ENCODE measurements around the gene HRAS. TPM values are rescaled to one million over a fixed set of nuclear protein-coding genes. Genes with fewer than 3 reads are reported as not detected.

The HRAS gene
- total and polyA plus RNA-seq, 2 of the 8 experiments (the other 6 are each of a cell fraction or from before 2014, with no cell fraction given), result 44.3 to 54.7 TPM

DNA sequence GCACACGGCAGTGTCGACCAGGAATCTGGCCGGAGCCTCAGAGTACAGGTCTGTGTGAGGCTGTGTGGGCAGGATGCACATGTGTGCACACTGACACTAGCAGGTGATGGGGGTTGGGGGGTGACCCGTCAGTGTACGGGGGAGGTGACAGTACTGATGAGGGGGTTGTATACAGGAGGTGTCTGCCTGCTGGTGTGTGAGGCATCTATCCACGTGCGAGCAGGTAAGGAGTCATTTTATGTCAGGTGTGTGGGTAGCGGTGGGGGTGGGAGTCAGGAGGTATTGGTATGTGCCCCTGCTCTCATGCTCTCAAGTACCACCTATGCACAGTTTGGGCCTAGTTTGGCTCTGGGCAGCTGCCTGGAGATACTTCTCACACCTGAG lies 36.4 kb upstream of the HRAS start:
- Histone ChIP-seq H3K4ac (replicated peaks; ENCODE audit: insufficient read length, low read depth, low read length) (no peak overlapping the region), H3K9ac (replicated peaks in 1 of 4; ENCODE audit: extremely low read depth in 1 of 4, low read depth in 3 of 4, low read length in 3 of 4) (no peak overlapping the region; a peak in 1 of 7 replicates), H2AFZ (ENCODE audit: low read length) (no peak overlapping the region), H2BK5ac (ENCODE audit: low read depth, low read length) (peak overlapping the region; percentile 61; the same call in 1 of the 2 replicates), H4K5ac (ENCODE audit: insufficient read length, low read depth, low read length) (no peak overlapping the region), H3K4me3 (ENCODE audit: extremely low read depth in 1 of 4, insufficient read depth in 2 of 4, low read depth in 3 of 4, low read length in 4 of 4) (no peak overlapping the region), H3K4me1 (replicated peaks in 1 of 4; ENCODE audit: control insufficient read depth in 3 of 4, insufficient read depth in 4 of 4, low read length in 3 of 4) (peaks cover 1 to 24% (median 10%) of the 10 kb centered on the region in 4 experiments), H3K4me2 (ENCODE audit: insufficient read depth in 1 of 2, low read depth in 2 of 2, low read length in 2 of 2) (peak overlapping the region in 1 of 2 experiments; percentile 49; a peak in 2 of 4 replicates), H3K14ac (ENCODE audit: insufficient read length) (no peak overlapping the region), H3K9me3 (ENCODE audit: insufficient read depth in 2 of 2, low read depth in 1 of 2, low read length in 1 of 2) (no peaks in the 10 kb centered on the region), H3K56ac (replicated peaks; ENCODE audit: insufficient read length, low read depth, low read length) (no peak overlapping the region), H4K91ac (replicated peaks; ENCODE audit: insufficient read length, low read length) (peak overlapping the region; percentile 55), H4K20me1 (replicated peaks in 1 of 2; ENCODE audit: control insufficient read depth in 1 of 2, insufficient read depth in 2 of 2, low read length in 2 of 2) (peaks cover 2 to 16% of the 10 kb centered on the region in 2 experiments), H2BK20ac (ENCODE audit: low read length) (0 out of 2 replicates have a peak overlapping the region, but pooled peaks have one; percentile 67), H3K27me3 (replicated peaks in 1 of 4; ENCODE audit: control insufficient read depth in 3 of 4, extremely low read depth in 1 of 4, insufficient read depth in 3 of 4, low read length in 3 of 4) (peaks cover 8 to 17% (median 14%) of the 10 kb centered on the region in 4 experiments), H3K36me3 (ENCODE audit: control insufficient read depth in 2 of 4, insufficient read depth in 4 of 4, low read length in 3 of 4) (no peaks in the 10 kb centered on the region), H3K23ac (ENCODE audit: insufficient read length) (no peak overlapping the region), H3K27ac (ENCODE audit: low read depth, low read length) (no peak overlapping the region), H3K18ac (ENCODE audit: extremely low read depth, low read length) (no peak overlapping the region; the same call in 1 of the 2 replicates), H4K8ac (ENCODE audit: extremely low read depth, insufficient read depth, low read length) (no peak overlapping the region; the same call in 1 of the 2 replicates), H3K23me2 (ENCODE audit: low read depth, low read length) (peaks cover 13% of the 10 kb centered on the region), H2BK120ac (replicated peaks; ENCODE audit: low read depth, low read length) (no peak overlapping the region), H3K79me2 (ENCODE audit: control insufficient read depth in 1 of 2, insufficient read depth in 2 of 2, low read length in 2 of 2) (peaks cover under 1 to 1% of the 10 kb centered on the region in 2 experiments; a peak in 3 of 4 replicates), H2BK15ac (ENCODE audit: low read length) (peak overlapping the region; percentile 34; the same call in 1 of the 2 replicates), H2AK5ac (ENCODE audit: low read depth, low read length) (peak overlapping the region; percentile 41; the same call in 1 of the 2 replicates), H2BK12ac (ENCODE audit: low read depth, low read length) (peak overlapping the region; percentile 98; the same call in 1 of the 2 replicates), H3K79me1 (ENCODE audit: low read depth, low read length) (peaks cover 6% of the 10 kb centered on the region; the same call in 1 of the 2 replicates)
- 90% methylated on average over 8 of the region's 8 CpGs; no CpG with 5 or more reads in 1 of the 2 experiments for WGBS, 2 experiments (ENCODE audit: extremely low coverage in 1 of 2, insufficient coverage in 1 of 2, insufficient read length in 1 of 2, insufficient replicate concordance in 2 of 2, low coverage in 1 of 2, low lambda C conversion rate in 2 of 2, missing lambda C conversion rate in 1 of 2)
- CTCF ChIA-PET (ENCODE audit: partially characterized antibody), result interaction anchor here (0.8 to 1.9 kb wide), 5 partner anchors 9 to 124 kb away, joined by 3 to 6 read pairs (median 3); no protein-coding TSS in a partner anchor
- TF ChIP-seq CHD2 (IDR thresholded peaks at IDR 0.05; ENCODE audit: low read length) (no peak), PHF8 (conservative IDR thresholded peaks at IDR 0.05; ENCODE audit: low read depth, low read length) (no peak), SP1 (IDR thresholded peaks at IDR 0.05; ENCODE audit: low read depth, low read length) (no peak), TEAD4 (IDR thresholded peaks at IDR 0.05; ENCODE audit: low read depth, low read length) (no peak), RXRA (IDR thresholded peaks at IDR 0.05; ENCODE audit: insufficient read depth, low read depth, low read length) (no peak), EGR1 (IDR thresholded peaks at IDR 0.05; ENCODE audit: borderline replicate concordance, low read depth, low read length) (no peak)
- TF ChIP-seq, protein P1, sequence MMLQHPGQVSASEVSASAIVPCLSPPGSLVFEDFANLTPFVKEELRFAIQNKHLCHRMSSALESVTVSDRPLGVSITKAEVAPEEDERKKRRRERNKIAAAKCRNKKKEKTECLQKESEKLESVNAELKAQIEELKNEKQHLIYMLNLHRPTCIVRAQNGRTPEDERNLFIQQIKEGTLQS (IDR thresholded peaks at IDR 0.05; ENCODE audit: insufficient read depth, low read depth, low read length), result no peak
- POLR2A ChIA-PET (ENCODE audit: partially characterized antibody), result interaction anchor here (0.7 kb wide), 1 partner anchor 67 kb away, joined by 3 read pairs; no protein-coding TSS in a partner anchor
- DNase-seq (ENCODE audit: low read depth in 1 of 2, low spot score in 2 of 2) (no peak), FAIRE-seq (no peak)

All from H1 (cell line).